HCT116 (cell line): ENCODE data around the gene AURKAIP1.

Experiments
- CBX3 ChIP-seq: IDR thresholded peaks from 2 replicates; pipeline ENCODE4 v1.6.1; 2012; ENCODE audit warnings: low read depth
- CTCF ChIP-seq, 3 experiments: fragments of 200-600 bp in 1 of 3; sonication (generic) in 1 of 3; IDR thresholded peaks in 2 of 3; conservative IDR thresholded peaks in 1 of 3; 2 replicates each; pipeline ENCODE4 v1.5.1; 2012 to 2017; ENCODE audit warnings: low read depth in 2 of 3, low read length in 2 of 3, antibody characterized with exemption in 1 of 3, borderline replicate concordance in 1 of 3, control low read depth in 1 of 3, mild to moderate bottlenecking in 1 of 3, mixed read lengths in 1 of 3, mixed run types in 1 of 3, moderate library complexity in 1 of 3; ENCODE audit not compliant: insufficient read depth in 1 of 3
- EZH2phosphoT487 ChIP-seq: fragments of 200-600 bp; IDR thresholded peaks from 2 replicates; pipeline ENCODE4 v1.6.1; 2018; ENCODE audit warnings: antibody characterized with exemption, borderline replicate concordance
- FOSL1 ChIP-seq: IDR thresholded peaks from 2 replicates; pipeline ENCODE4 v1.6.1; 2012; ENCODE audit warnings: low read depth
- POLR2A ChIP-seq: IDR thresholded peaks from 2 replicates; pipeline ENCODE4 v1.7.0; 2011; ENCODE audit warnings: borderline replicate concordance; ENCODE audit not compliant: insufficient read depth, insufficient read length; ENCODE audit errors: extremely low read depth
- POLR2AphosphoS5 ChIP-seq: IDR thresholded peaks from 2 replicates; pipeline ENCODE4 v1.6.1; 2011; ENCODE audit warnings: mild to moderate bottlenecking, low read depth, low read length, moderate library complexity
- RAD21 ChIP-seq: IDR thresholded peaks from 2 replicates; pipeline ENCODE4 v1.6.1; 2012; ENCODE audit warnings: low read depth, mild to moderate bottlenecking
- SIN3A ChIP-seq: IDR thresholded peaks from 2 replicates; pipeline ENCODE4 v1.6.1; 2012; ENCODE audit warnings: low read depth
- SP1 ChIP-seq: IDR thresholded peaks from 2 replicates; pipeline ENCODE4 v1.6.1; 2012; ENCODE audit warnings: low read depth

- TF ChIP-seq POLR2AphosphoS5 (no peak), CBX3 (no peak), EZH2phosphoT487 (no peak), CTCF (IDR thresholded peaks at IDR 0.05 in 2 of 3, conservative IDR thresholded peaks at IDR 0.05 in 1 of 3; ENCODE audit: borderline replicate concordance in 1 of 3, insufficient read depth in 1 of 3, low read depth in 2 of 3, low read length in 2 of 3) (no peak), POLR2A (no peak), FOSL1 (no peak), SP1 (no peak), RAD21 (no peak), SIN3A (no peak)
These were observed 23.7 kb upstream of the AURKAIP1 start for GRCh38 chr1:1398677-1399186.
